GM19452 (cell line): ENCODE results near the gene SHC3.

Experiments
- ATAC-seq: cut with Tn5 transposase; IDR thresholded peaks from one replicate; pipeline ENCODE4 v1.9.1; 2021; ENCODE audit not compliant: unreplicated experiment

SHC3 gene

DNA sequence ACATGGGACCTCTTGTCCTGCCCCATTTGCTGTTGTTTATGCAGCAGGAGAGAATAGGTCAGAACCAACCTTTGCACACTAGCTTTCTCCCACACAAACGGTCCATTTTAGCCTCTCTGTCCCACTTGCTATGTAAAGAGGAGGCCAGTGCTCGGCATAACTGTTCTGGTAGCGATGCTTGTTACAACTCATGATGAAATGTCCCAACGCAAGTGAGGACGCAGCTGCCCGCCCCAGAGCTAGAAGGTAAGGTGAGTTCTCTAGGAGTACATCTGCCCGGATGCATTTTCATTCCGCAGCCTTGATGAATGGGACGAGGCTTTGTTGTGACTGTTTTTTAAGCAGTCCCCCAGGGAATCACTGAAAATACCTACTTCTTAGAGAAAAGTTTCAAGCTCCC, 173.3 kb downstream of the SHC3 start:
- ATAC-seq, result no peak

DNA sequence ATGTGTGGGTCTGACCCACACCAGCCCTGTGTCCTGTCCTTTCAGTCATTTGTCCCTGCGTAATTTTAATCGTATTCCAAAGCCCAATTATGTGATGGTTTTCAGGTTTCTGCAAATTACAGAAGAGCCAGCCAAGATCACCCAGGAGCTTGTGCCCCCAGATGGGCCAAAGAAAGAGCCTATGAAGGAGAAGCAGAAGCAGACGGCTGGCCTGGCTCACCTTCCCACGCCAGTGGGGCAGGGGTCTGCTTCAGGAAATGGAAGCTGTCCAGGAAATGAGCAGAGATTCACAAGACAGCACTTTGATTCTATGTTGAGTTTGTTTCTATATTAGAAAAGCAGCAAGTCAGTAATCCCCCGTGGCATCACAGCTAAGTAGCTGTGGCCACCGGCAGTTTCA, 175.6 kb downstream of the SHC3 start:
- ATAC-seq, result no peak

DNA sequence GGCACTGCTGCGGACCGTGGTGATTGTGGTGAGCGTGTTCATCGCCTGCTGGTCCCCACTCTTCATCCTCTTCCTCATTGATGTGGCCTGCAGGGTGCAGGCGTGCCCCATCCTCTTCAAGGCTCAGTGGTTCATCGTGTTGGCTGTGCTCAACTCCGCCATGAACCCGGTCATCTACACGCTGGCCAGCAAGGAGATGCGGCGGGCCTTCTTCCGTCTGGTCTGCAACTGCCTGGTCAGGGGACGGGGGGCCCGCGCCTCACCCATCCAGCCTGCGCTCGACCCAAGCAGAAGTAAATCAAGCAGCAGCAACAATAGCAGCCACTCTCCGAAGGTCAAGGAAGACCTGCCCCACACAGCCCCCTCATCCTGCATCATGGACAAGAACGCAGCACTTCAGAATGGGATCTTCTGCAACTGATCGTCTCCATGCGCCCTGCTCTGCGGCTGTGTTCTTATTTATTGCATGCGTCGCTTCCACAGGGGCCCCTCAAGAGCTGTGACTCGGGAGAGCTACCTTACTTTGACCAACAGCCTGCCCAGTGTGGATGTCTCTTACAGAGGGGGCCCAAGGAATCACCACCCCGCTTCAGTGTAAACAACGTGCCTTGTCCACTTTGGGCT, 176.6 kb downstream of the SHC3 start:
- no peak for ATAC-seq

DNA sequence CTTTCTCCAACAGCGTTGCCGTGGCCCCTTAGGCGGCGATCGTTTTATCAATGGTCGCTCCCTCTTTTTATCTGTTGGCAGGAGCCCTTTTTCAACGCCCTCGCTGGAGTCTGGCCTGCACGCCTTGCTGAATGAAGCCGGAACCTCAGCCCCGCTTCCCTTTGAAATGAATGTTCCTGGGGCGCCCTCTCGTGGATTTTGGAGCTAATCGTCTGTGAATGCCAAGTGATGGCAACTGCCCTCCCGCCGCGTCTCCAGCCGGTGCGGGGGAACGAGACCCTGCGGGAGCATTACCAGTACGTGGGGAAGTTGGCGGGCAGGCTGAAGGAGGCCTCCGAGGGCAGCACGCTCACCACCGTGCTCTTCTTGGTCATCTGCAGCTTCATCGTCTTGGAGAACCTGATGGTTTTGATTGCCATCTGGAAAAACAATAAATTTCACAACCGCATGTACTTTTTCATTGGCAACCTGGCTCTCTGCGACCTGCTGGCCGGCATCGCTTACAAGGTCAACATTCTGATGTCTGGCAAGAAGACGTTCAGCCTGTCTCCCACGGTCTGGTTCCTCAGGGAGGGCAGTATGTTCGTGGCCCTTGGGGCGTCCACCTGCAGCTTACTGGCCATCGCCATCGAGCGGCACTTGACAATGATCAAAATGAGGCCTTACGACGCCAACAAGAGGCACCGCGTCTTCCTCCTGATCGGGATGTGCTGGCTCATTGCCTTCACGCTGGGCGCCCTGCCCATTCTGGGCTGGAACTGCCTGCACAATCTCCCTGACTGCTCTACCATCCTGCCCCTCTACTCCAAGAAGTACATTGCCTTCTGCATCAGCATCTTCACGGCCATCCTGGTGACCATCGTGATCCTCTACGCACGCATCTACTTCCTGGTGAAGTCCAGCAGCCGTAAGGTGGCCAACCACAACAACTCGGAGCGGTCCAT, 177.4 kb downstream of the SHC3 start:
- ATAC-seq, result no peak

DNA sequence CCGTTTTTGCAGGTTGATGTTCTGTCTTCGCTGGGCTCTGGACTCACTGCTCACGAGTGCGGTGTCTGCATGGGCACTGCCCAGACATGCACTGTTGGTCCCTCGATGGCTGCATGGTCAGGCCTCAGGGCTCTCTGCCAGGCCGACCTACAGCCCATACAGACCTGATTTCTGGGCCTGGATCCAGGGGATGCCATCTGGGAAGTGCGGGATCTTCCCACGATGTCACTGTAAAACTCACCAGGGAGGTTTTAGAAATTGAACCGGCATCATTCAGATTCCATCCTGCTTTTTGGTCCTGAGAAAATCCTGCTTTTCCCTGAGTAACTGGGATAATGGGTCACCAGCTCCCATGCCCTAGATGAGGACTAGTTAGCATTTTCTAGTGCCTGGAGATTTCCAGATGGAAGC, 178.2 kb downstream of the SHC3 start:
- ATAC-seq, result no peak

DNA sequence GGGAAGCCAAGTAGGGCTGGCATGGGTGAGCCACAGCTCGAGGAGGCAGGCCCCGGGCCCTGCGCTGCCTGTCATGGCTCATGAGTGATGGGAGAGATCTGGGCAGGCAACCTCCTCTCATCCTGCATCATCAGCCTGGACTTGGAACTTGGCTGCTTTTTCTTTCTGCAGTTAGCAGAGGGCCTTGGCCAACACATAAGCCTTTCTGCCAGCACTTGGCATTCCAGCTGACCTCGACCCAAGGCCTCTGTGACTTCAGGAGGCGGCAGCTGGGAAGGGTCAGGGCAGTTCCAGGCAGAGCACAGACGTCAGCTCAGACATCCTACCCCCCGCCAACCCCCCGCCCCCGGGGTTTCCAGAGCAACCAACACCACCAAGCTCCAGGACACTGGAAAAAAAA, 179.7 kb downstream of the SHC3 start:
- ATAC-seq, result no peak

DNA sequence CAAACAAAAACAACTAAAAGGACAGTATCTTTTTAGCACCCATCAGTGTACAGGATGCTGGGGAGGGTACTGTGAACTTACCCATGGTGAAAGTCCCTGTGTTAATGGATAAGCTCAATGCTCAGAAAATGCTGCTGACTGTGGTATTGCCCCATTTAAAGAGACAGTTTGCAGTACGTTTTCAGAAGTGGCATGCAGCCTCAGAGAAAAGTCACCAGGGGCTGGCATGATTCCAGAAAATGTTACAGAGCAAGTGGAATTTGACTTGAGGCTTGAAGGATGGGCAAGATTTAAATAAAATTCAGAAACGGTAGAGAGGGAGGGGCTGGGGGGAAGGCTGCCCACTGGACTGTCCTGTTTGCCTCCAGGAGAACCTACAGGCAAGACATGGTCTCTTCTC, 180.1 kb downstream of the SHC3 start:
- no peak for ATAC-seq

DNA sequence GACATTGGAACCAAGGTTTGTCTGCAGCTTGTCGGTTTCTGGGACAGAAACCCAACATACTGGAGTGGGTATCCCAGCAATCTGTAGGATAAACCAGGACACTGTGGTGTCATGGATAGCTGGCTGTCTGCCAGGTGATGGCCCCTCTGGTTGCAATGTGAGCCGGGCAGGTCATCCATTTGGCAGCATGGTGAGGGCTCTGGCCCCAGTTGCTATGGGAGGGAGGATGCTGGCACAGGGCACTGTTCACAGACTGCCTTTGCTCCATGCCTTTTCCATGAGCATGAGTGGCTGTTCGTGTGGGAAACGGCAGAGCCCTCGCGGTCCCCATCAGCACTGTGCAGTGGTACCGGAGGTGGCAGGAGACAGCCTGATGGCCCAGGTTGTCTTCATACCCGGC, 181.0 kb downstream of the SHC3 start:
- no peak for ATAC-seq

DNA sequence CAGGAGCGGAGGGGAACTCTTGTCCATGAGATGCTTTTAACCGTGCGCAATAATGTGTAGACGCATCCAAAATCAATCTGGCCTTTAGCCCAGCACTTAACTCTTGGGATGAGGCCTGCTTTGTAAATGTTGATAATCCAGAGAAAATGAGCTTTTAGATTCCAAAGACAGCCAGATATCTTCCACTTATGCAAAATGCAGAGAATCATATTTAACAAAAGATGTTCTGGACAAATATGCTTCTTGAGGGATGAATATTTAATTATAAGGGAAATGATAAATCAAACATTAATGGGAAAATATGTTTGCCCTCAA, 181.7 kb downstream of the SHC3 start:
- ATAC-seq, result no peak

DNA sequence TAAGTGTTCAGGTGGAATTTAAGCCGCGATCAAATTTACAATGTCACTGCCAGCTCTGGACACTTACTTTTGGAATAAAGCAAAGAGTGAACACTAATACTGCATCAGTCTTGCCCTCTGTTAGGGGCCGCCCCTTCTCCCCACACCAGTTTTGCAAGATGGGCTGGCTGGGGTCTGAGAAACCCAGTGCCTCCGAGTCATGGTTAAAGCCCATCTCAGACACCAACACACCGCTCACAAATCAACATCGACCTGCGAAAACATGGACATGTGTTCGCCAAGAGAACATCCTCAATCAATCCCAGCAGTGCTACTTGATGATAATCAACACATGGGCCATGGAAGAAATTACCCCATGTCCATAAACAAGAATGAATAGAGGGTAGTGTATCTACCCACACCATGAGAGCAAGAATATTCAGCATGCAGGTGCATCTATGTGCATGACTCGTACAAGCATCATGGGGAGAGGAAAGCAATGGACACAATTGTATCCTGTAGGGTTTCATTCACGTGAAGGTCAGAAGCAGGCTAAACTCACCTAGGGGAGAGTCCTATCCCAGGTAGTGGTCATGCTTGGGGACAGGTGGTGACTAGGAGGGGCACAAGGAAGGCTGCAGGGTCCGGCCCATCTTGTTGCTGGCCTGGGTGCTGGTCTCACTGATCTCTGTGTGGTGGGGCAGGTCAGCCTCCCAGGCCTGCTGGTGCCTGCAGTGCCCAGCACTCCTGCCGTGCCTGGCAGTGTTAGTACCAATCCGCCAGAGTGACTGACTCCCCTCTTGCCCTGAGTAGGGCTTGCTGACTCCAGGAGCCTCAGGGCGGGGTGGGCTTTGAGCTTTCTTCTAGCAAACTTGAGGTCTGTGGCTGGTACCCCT, 182.3 kb downstream of the SHC3 start:
- ATAC-seq, result no peak

DNA sequence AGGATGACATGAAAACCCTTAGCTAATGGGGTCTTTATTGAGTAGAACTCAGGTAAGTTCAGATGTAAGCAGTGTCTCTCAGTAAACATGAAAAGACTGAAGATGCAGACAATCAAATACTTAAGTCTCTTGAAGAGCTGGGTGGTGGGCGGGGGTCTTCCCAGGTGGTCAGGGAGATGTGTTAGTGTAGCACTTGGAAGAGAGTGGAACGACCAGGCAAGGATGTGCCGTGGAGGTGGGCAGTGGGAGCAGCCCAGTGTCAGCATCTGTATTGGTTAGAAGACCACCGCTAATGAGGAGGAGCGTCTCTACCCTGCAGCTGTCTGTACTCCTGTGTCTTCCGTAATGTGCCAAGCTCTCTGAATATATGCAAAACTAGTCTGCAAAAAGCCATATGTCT, 183.0 kb downstream of the SHC3 start:
- ATAC-seq, result no peak

DNA sequence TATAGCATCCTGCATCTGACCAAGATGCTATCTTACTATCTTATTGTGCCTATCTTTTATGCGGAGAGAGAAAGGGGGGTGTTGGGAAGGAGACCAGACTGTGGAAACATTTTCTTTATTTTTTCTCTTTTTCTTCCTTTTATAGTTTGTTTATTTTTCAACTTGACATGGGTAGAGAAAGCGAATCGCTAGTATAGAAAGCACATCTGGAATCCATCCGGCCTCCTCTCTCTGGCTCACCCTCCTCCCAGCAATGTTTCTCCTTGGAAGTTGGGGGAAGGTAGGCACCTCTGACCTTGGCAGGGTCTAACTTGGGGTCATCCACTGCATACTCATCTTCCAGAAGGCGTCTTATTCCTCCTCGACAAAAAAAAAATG, 183.4 kb downstream of the SHC3 start:
- ATAC-seq, result no peak

DNA sequence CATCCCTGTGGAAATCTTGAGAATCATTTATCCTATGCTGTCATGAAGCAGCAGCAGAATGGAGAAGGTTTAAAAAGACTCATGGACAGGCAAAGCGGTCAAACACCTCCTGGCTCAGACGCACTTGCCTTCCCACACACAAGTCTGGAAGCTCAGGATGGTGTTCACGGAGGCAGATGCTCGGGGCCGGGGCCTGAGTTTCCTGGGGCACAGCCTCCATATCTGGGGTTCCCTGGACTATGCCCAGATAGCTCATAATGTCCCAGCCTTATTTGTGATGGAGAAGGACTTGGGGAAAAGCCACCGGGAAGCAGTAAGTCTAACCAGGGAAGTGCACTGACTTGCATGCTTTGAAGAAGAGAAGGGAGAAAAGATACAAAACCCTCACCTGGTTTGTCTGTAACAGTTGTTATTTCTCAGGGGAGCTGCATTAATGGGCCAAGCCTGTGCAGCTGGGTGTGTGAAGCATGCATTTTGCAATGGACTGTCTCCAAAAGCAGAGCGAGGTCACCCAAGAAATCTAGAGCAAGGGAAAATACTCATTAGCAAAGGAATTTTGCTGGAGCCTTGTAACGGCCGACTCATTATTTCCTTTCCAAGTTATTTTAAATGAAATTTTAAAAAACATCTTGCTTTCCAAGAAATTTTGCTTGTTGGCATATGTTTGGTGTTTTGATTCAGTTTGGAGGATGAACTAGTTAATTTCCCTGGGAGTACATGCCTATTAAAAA, 184.0 kb downstream of the SHC3 start:
- no peak for ATAC-seq

DNA sequence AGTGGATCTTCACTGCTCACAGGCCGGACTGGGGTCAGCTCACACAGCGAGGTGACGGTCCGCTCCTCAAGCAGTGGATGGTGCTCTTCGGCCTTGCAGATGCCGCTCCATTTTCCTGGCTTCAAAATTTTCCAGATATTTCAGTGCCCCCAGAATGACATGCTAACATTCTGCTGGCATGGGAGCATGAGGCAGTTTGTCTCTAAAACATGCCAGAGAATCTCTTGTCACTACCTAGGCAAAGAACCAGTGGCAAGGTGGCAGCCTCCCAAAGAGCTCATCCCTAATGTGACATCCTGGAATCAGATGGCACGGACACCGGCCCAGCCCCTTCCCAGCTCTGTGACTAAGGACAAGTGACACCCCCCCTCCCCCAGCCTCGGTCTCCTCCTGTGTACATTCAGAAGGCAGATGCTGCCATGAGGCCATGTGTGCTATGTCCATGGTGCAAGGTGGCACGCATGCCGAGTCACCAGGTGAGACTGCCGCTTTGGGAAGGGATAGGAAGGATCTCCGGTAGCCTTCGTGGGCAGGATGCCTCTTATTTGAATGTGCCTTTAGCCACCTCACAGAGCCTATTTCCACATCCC, 184.7 kb downstream of the SHC3 start:
- ATAC-seq, result no peak

DNA sequence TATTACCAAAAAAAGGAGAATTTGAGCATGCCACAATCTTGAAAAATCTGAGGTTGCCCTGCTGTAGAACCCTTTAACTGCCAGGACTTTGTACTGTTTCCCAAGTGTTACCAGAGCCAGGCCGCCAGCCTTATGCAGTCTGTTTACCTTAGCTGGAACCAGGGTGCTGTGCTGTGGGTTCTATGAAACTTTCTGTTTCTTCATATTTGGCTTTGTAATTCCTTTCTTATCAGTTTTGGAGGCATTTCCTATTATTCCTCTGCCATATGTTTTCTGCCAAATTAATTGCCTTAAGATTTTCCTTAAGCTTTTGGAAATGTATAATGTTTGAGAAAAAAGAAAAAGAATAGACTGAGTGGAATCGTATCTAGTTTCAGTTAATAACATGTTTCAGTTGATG, 185.3 kb downstream of the SHC3 start:
- no peak for ATAC-seq

DNA sequence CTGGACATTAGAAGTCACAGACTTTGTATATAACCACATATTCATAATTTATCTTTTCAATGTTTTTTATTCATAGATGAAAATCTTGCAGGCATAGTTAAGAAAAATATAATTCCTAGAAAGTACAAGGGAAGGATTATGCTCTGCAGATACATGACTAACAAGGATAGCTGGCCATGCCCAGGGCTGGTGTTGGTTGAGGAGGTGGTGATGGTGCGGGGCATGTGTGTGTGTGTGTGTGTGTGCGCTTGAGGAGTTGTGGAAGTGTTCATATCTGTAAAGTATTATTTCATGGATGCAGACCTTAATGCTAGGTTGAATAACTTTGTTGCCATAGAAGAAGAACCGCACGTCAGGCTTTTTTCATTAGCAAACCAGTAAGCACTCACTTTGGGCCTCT, 186.1 kb downstream of the SHC3 start:
- ATAC-seq, result no peak

DNA sequence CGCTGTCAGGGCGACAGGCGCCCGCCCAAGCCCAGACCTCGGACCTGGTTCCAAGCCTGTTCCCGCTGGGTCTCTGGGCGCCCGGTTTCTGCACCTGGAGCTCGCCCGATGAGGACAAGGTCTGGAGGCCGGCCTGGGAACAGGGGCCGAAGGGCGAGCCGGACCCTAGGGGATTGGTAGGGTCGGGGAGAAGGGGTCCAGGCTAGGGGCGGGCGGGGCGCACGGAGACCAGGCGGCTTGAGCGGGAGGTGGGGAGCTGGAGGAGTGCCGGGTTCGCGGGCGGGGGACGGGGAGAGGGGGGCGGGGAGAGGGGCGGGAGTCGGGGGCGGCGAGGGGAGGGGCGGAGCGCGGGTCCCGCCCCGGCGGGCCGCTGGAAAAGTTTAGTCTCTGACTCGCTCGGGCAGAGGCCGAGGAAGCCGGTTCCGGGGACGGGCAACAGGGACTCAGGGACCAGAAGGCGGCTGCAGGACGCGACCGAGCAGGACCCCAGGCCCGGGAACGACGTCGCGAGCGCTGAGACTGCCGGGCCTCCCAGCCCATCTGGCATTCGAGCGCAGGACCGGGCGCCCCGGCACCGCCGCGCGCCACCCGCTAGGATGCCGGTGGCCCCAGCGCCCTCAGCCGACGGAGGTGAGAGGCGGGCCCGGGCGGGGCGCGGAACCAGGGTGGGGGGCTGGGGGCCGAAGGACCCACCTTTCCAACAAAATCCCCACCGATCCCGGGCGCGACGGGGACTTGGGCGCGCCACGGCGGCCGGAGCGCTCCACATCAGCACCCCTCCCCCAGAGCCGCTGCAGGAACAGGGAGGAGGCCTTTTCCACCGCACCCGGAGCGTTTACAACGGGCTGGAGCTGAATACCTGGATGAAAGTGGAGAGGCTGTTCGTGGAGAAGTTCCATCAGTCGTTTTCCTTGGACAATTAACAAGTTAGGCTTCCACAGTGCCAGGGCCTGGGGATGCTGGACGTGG, 187.3 kb downstream of the SHC3 start, which contains the start of gene S1PR3:
Gene S1PR3, plus strand, starts transcription at position 403 of the 969 bp plus-strand sequence. CDS start 9,733 bp downstream, outside the sequence.
- no peak for ATAC-seq

DNA sequence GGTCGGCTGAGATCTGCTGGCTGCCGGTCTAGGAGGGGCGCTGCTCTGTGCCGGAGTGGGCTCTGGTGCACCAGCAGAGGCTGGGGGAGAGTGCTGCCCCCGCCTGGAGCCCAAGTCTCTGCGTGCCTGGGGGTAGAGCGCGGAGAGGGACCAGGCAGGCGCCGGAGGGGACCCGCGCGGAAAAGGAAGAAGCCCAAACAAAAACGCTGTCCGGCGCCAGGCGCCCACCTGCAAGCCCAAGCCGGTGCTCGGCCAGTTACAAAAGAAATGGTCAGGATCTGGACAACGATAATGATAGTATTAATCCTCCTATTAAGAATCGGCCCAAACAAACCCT, 187.9 kb downstream of the SHC3 start:
- no peak for ATAC-seq

DNA sequence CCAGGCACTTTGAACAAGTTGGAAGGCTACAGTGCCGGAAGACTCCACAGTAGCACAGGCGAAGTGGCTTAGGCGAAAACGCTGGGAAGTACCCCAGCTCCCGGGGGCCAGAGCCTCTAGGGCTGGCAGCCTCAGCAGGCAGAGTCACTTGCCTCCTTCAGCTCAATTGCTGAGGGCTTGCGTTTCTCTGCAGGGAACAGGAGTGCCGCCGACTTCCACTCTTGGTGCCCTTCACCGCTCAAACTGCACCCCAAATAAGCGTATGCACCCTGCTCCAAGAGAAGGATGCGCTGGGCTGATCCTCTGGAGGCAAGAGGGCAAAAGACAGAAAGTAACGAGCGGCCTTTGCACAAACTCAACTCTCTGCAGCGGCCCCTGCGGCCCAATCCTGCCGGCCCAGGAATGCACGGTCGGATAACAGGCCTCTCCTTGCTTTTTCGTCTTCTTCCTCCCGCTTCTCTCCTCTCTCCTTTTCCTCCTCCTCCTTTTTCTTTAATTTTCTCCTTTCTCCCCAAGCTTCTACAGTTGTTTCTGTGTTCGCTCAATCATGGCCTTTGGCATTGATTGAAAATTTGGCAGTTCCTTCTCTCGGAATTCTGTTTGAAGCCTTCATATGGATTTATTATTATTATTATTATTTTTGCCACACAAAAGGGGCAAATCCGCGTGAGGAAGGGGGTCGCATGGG, 188.4 kb downstream of the SHC3 start:
- no peak for ATAC-seq
